Activated CD4-positive, alpha-beta T cell treated with anti-CD3 and anti-CD28 coated beads, Interleukin-2, Interleukin-6, amounts not matched to agents 100 ng/mL and 50 ng/mL, durations not matched to agents 16 hours and 8 hours (primary cell): ENCODE results near the gene LCN6.
A peak's percentile ranks its signal among the peaks of the same experiment; 100 is the strongest.
"Not testable (repeated sequence)": the region's sequence is repeated elsewhere in the genome, so short reads cannot be mapped to it uniquely, and the experiment has no call there.

ENCODE experiments used
- DNase-seq: peaks from one replicate; pipeline ENCODE4 v3.0.0-alpha.2; 2020

The LCN6 gene

GRCh38 chr9:136704741-136705140 lies 43.6 kb downstream of the LCN6 start:
- DNase-seq: not testable (repeated sequence)

GRCh38 chr9:136703276-136703860 lies 45.0 kb downstream of the LCN6 start:
- no peak for DNase-seq

- DNase-seq: no peak
Observed at GRCh38 chr9:136701668-136702053, 46.7 kb downstream of the LCN6 start.

- DNase-seq: peak; percentile 83
Observed at GRCh38 chr9:136700959-136701667, 47.2 kb downstream of the LCN6 start.

- no peak for DNase-seq
Observed at GRCh38 chr9:136700304-136700703, 48.0 kb downstream of the LCN6 start.

GRCh38 chr9:136698635-136699246 lies 49.6 kb downstream of the LCN6 start:
- DNase-seq: no peak

- DNase-seq: no peak
Observed at GRCh38 chr9:136697821-136698526, 50.4 kb downstream of the LCN6 start.

- no peak for DNase-seq
Observed at GRCh38 chr9:136697146-136697820, 51.0 kb downstream of the LCN6 start.

GRCh38 chr9:136696502-136696901 lies 51.8 kb downstream of the LCN6 start:
- DNase-seq: no peak

- DNase-seq: no peak
Observed at GRCh38 chr9:136695955-136696354, 52.4 kb downstream of the LCN6 start.

GRCh38 chr9:136695435-136695895 lies 52.9 kb downstream of the LCN6 start:
- no peak for DNase-seq

GRCh38 chr9:136694872-136695247 lies 53.5 kb downstream of the LCN6 start:
- DNase-seq: no peak

GRCh38 chr9:136694163-136694871 lies 54.0 kb downstream of the LCN6 start:
- peak; percentile 47 for DNase-seq
